GM12878 (cell line): ENCODE data around the gene BTBD9. TPM values are rescaled to one million over a fixed set of nuclear protein-coding genes. Genes with fewer than 3 reads are reported as not detected.

Source experiments
- ATAC-seq: fragments of 200-7000 bp; cut with Tn5 transposase; 3 replicates; pipeline ENCODE4 v1.9.1; 2020; ENCODE audit warnings: mild to moderate bottlenecking, moderate library complexity
- BruUV-seq: library from RNA; stranded (reverse); fragments of 400-500 nt; replicated peaks from 2 replicates; lab custom pipeline; 2021; lab: Mats Ljungman, UMichigan
- CTCF ChIA-PET: fragments of 300-600 bp; sonication (Branson Sonifier 250); formaldehyde crosslinking; extraction: SDS; loops from one replicate; lab custom pipeline; 2021; ENCODE audit warnings: inconsistent platforms; lab: Yijun Ruan, JAX
- POLR2A ChIA-PET: fragments of 350-600 bp; formaldehyde crosslinking; extraction: SDS; loops from one replicate; lab custom pipeline; 2021; ENCODE audit warnings: inconsistent platforms; lab: Charles Lee
- RAD21 ChIA-PET: fragments of 300-600 bp; sonication (Branson Sonifier 250); formaldehyde crosslinking; loops from one replicate; lab custom pipeline; 2023; ENCODE audit warnings: antibody characterized with exemption; ENCODE audit not compliant: unreplicated experiment; lab: Charles Lee
- SMC1A ChIA-PET: fragments of 300-600 bp; sonication (Branson Sonifier 250); formaldehyde crosslinking; loops from one replicate; lab custom pipeline; 2023; ENCODE audit not compliant: unreplicated experiment, uncharacterized antibody; lab: Charles Lee
- DNase-seq: peaks from one replicate; pipeline ENCODE4 v3.0.0-alpha.2; 2011; ENCODE audit warnings: low read depth, low spot score
- FAIRE-seq: peaks from 3 replicates; lab custom pipeline; 2011; peaks lifted over from hg19 to GRCh38; lab: Jason Lieb, UNC
- H2AFZ ChIP-seq: 2 replicates; pipeline ENCODE4 v1.6.0; 2011; ENCODE audit warnings: low read depth, low read length, control low read depth; ENCODE audit not compliant: control insufficient read depth
- H3K27ac ChIP-seq: 2 replicates; pipeline ENCODE4 v1.5.1; 2011; ENCODE audit warnings: control low read depth; ENCODE audit not compliant: control insufficient read depth, insufficient read depth
- H3K27me3 ChIP-seq, 2 experiments: replicated peaks in 1 of 2; 2 replicates each; pipeline versions ENCODE4 v1.6.0 to v1.6.1; 2011; ENCODE audit warnings: low read length in 1 of 2; ENCODE audit not compliant: control insufficient read depth in 2 of 2, insufficient read depth in 2 of 2
- H3K36me3 ChIP-seq, 2 experiments: 2 replicates each; pipeline ENCODE4 v1.5.1; 2011; ENCODE audit warnings: low read length in 1 of 2; ENCODE audit not compliant: control insufficient read depth in 2 of 2, insufficient read depth in 2 of 2
- H3K4me1 ChIP-seq: 2 replicates; pipeline ENCODE4 v1.6.1; 2011; ENCODE audit warnings: mild to moderate bottlenecking, low read length, moderate library complexity, mixed read lengths; ENCODE audit not compliant: control insufficient read depth, insufficient read depth
- H3K4me2 ChIP-seq: 2 replicates; pipeline ENCODE4 v1.6.0; 2011; ENCODE audit warnings: control low read depth; ENCODE audit not compliant: control insufficient read depth, insufficient read depth
- H3K4me3 ChIP-seq: fragments of 200-600 bp; sonication (generic); 2 replicates; pipeline ENCODE4 v1.5.1; 2016
- H3K79me2 ChIP-seq: 2 replicates; pipeline ENCODE4 v1.6.0; 2011; ENCODE audit warnings: low read length; ENCODE audit not compliant: control insufficient read depth, insufficient read depth
- H3K9ac ChIP-seq: 2 replicates; pipeline ENCODE4 v1.8.0; 2011; ENCODE audit warnings: low read length, control low read depth, mixed read lengths; ENCODE audit not compliant: control insufficient read depth, insufficient read depth
- H3K9me3 ChIP-seq: replicated peaks from 3 replicates; pipeline ENCODE4 v1.5.1; 2011; ENCODE audit warnings: mild to moderate bottlenecking, low read length; ENCODE audit not compliant: control insufficient read depth, insufficient read depth
- H4K20me1 ChIP-seq: 2 replicates; pipeline ENCODE4 v1.6.0; 2011; ENCODE audit not compliant: control insufficient read depth, insufficient read depth
- CHD2 ChIP-seq: IDR thresholded peaks from 2 replicates; pipeline ENCODE4 v1.6.1; 2011; ENCODE audit warnings: low read depth, low read length, improper control_type of control experiment, borderline replicate concordance
- FOXM1 ChIP-seq: IDR thresholded peaks from 2 replicates; pipeline ENCODE4 v1.6.1; 2012; ENCODE audit warnings: low read depth, mild to moderate bottlenecking, inconsistent platforms, low read length, moderate library complexity
- JUNB ChIP-seq: IDR thresholded peaks from 2 replicates; pipeline ENCODE4 v1.6.1; 2016; ENCODE audit warnings: antibody characterized with exemption, mild to moderate bottlenecking
- KLF5 ChIP-seq: fragments of 450-650 bp; IDR thresholded peaks from 2 replicates; pipeline ENCODE4 v1.6.1; 2014; ENCODE audit warnings: mild to moderate bottlenecking; ENCODE audit not compliant: partially characterized antibody
- SMAD1 ChIP-seq: fragments of 450-650 bp; IDR thresholded peaks from 2 replicates; pipeline ENCODE4 v1.6.1; 2018; ENCODE audit warnings: mild to moderate bottlenecking, low read depth; ENCODE audit not compliant: partially characterized antibody
- SMC3 ChIP-seq: IDR thresholded peaks from 2 replicates; pipeline ENCODE4 v1.6.1; 2011; ENCODE audit warnings: low read length, improper control_type of control experiment, borderline replicate concordance
- STAT1 ChIP-seq: fragments of 450-650 bp; conservative IDR thresholded peaks from 2 replicates; pipeline ENCODE4 v1.6.1; 2014; ENCODE audit warnings: antibody characterized with exemption, mild to moderate bottlenecking
- WGBS: methylation state at CpG from one replicate; pipeline ENCODE4 v1.1.6; 2016; ENCODE audit warnings: low lambda C conversion rate; ENCODE audit not compliant: insufficient replicate concordance, insufficient coverage; ENCODE audit errors: missing lambda C conversion rate; 5-methylcytosine and 5-hydroxymethylcytosine counted together
- in situ Hi-C: fragments of 300-500 bp; cut with MboI; formaldehyde crosslinking; loops from 9 replicates; pipeline ENCODE4 v1.14.3; 2018; ENCODE audit warnings: mixed read lengths
- intact Hi-C: fragments of 100-400 bp; cut with micrococcal nuclease; formaldehyde crosslinking; loops from one replicate; pipeline ENCODE4 v1.14.2; 2022; ENCODE audit not compliant: unreplicated experiment
- polyA plus RNA-seq, 11 experiments: library from polyadenylated mRNA; depleted of rRNA in 4 of 11; unstranded in 6 of 11; stranded (reverse) in 5 of 11; fragments of >200 nt; fragmentation: Nextera tagmentation in 4 of 11; fragmentation: Illumina TruSeq in 1 of 11; extraction: Ambion mirVana in 4 of 11; extraction: Trizol in 1 of 11; gene quantifications; 1 replicate in 1 of 11; 2 replicates in 10 of 11; pipeline versions ENCODE4 v1.2.1 to v1.2.3, GENCODE V29; 2011 to 2016; ENCODE audit warnings: inconsistent platforms in 2 of 11, missing spikeins in 2 of 11, low read depth in 1 of 11
- total RNA-seq, 4 experiments: library from RNA; depleted of rRNA in 3 of 4; stranded (reverse); fragments of >200 nt in 3 of 4; fragmentation: Illumina TruSeq in 1 of 4; extraction: Trizol in 1 of 4; gene quantifications; 2 replicates each; pipeline versions ENCODE4 v1.2.1 to v1.2.3, GENCODE V29; 2013 to 2021
- TF ChIP-seq, protein P1 (sequence below): fragments of 450-650 bp; IDR thresholded peaks from 2 replicates; pipeline ENCODE4 v1.6.1; 2017; ENCODE audit warnings: mild to moderate bottlenecking, moderate library complexity
- TF ChIP-seq, protein P2 (sequence below): IDR thresholded peaks from 2 replicates; pipeline ENCODE4 v1.6.1; 2012; ENCODE audit warnings: improper control_type of control experiment, low read depth, low read length; ENCODE audit not compliant: insufficient replicate concordance
- TF ChIP-seq, protein P3 (sequence below): fragments of 450-650 bp; IDR thresholded peaks from 2 replicates; pipeline ENCODE4 v1.6.1; 2017; ENCODE audit warnings: low read depth, mild to moderate bottlenecking, moderate library complexity
- TF ChIP-seq, protein P4 (sequence below): IDR thresholded peaks from 2 replicates; pipeline ENCODE4 v1.6.1; 2012; ENCODE audit warnings: low read depth, low read length, improper control_type of control experiment

Gene BTBD9
- total and polyA plus RNA-seq, 10 of the 15 experiments (the other 5 are each of a cell fraction or from before 2014, with no cell fraction given) = 0.22 to 8.6 (median 4.6) TPM

DNA sequence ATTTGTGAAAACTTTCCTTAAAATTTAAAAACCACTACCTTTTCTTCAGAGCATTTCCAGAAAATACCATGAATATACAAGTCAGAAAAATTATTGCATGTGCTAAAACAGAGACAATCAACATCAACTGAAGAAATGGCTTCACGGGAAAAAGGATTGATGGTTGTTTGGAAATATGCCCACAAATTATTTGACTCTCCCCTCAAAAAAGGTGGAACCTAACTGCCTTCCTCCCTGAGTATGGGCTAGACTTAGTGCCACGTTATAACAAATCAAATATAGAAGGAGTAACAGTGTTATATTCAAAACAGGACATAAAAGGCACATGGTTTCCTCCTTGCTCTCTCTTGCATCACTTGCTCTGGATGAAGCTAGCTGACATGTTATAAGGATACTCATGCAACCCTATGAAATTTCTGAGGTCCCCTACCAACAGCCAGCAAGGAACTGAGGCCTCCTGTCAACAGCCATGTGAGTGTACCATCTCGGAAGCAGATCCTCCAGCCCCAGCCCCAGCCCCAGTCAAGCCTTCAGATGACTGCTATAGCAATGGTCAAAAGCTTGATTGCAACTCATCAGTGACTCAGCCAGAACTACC is 8.4 kb downstream of the BTBD9 start:
- CTCF ChIA-PET = no interaction called here
- no peaks in the 10 kb centered on the region for H3K27me3 ChIP-seq
- no peak overlapping the region for H3K27ac ChIP-seq
- no peaks in the 10 kb centered on the region for H3K36me3 ChIP-seq
- FAIRE-seq (no peak), ATAC-seq (no peak), DNase-seq (no peak)
- SMC1A ChIA-PET = no interaction called here
- intact Hi-C loops = no loop called here
- RAD21 ChIA-PET = interaction anchor here (0.6 kb wide), 1 partner anchor 113 kb away, joined by 3 read pairs; no protein-coding TSS in a partner anchor
- H2AFZ ChIP-seq = no peak overlapping the region
- WGBS = 72% methylated on average over 3 of the region's 3 CpGs
- POLR2A ChIA-PET = no interaction called here
- no peaks in the 10 kb centered on the region for H3K9me3 ChIP-seq
- no peak overlapping the region for H3K9ac ChIP-seq
- in situ Hi-C loops = no loop called here
- H3K79me2 ChIP-seq = no peaks in the 10 kb centered on the region
- no peaks in the 10 kb centered on the region for H3K4me1 ChIP-seq
- no peak overlapping the region for H3K4me2 ChIP-seq
- no peaks in the 10 kb centered on the region for H4K20me1 ChIP-seq
- no peak overlapping the region for H3K4me3 ChIP-seq
- BruUV-seq = no TSS peak
- TF ChIP-seq KLF5 (no peak), JUNB (no peak), SMAD1 (no peak), SMC3 (no peak), FOXM1 (no peak), STAT1 (no peak), CHD2 (no peak)
- TF ChIP-seq, protein P1, sequence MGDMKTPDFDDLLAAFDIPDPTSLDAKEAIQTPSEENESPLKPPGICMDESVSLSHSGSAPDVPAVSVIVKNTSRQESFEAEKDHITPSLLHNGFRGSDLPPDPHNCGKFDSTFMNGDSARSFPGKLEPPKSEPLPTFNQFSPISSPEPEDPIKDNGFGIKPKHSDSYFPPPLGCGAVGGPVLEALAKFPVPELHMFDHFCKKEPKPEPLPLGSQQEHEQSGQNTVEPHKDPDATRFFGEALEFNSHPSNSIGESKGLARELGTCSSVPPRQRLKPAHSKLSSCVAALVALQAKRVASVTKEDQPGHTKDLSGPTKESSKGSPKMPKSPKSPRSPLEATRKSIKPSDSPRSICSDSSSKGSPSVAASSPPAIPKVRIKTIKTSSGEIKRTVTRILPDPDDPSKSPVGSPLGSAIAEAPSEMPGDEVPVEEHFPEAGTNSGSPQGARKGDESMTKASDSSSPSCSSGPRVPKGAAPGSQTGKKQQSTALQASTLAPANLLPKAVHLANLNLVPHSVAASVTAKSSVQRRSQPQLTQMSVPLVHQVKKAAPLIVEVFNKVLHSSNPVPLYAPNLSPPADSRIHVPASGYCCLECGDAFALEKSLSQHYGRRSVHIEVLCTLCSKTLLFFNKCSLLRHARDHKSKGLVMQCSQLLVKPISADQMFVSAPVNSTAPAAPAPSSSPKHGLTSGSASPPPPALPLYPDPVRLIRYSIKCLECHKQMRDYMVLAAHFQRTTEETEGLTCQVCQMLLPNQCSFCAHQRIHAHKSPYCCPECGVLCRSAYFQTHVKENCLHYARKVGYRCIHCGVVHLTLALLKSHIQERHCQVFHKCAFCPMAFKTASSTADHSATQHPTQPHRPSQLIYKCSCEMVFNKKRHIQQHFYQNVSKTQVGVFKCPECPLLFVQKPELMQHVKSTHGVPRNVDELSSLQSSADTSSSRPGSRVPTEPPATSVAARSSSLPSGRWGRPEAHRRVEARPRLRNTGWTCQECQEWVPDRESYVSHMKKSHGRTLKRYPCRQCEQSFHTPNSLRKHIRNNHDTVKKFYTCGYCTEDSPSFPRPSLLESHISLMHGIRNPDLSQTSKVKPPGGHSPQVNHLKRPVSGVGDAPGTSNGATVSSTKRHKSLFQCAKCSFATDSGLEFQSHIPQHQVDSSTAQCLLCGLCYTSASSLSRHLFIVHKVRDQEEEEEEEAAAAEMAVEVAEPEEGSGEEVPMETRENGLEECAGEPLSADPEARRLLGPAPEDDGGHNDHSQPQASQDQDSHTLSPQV = no peak
- TF ChIP-seq, protein P2, sequence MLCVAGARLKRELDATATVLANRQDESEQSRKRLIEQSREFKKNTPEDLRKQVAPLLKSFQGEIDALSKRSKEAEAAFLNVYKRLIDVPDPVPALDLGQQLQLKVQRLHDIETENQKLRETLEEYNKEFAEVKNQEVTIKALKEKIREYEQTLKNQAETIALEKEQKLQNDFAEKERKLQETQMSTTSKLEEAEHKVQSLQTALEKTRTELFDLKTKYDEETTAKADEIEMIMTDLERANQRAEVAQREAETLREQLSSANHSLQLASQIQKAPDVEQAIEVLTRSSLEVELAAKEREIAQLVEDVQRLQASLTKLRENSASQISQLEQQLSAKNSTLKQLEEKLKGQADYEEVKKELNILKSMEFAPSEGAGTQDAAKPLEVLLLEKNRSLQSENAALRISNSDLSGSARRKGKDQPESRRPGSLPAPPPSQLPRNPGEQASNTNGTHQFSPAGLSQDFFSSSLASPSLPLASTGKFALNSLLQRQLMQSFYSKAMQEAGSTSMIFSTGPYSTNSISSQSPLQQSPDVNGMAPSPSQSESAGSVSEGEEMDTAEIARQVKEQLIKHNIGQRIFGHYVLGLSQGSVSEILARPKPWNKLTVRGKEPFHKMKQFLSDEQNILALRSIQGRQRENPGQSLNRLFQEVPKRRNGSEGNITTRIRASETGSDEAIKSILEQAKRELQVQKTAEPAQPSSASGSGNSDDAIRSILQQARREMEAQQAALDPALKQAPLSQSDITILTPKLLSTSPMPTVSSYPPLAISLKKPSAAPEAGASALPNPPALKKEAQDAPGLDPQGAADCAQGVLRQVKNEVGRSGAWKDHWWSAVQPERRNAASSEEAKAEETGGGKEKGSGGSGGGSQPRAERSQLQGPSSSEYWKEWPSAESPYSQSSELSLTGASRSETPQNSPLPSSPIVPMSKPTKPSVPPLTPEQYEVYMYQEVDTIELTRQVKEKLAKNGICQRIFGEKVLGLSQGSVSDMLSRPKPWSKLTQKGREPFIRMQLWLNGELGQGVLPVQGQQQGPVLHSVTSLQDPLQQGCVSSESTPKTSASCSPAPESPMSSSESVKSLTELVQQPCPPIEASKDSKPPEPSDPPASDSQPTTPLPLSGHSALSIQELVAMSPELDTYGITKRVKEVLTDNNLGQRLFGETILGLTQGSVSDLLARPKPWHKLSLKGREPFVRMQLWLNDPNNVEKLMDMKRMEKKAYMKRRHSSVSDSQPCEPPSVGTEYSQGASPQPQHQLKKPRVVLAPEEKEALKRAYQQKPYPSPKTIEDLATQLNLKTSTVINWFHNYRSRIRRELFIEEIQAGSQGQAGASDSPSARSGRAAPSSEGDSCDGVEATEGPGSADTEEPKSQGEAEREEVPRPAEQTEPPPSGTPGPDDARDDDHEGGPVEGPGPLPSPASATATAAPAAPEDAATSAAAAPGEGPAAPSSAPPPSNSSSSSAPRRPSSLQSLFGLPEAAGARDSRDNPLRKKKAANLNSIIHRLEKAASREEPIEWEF = no peak
- TF ChIP-seq, protein P3, sequence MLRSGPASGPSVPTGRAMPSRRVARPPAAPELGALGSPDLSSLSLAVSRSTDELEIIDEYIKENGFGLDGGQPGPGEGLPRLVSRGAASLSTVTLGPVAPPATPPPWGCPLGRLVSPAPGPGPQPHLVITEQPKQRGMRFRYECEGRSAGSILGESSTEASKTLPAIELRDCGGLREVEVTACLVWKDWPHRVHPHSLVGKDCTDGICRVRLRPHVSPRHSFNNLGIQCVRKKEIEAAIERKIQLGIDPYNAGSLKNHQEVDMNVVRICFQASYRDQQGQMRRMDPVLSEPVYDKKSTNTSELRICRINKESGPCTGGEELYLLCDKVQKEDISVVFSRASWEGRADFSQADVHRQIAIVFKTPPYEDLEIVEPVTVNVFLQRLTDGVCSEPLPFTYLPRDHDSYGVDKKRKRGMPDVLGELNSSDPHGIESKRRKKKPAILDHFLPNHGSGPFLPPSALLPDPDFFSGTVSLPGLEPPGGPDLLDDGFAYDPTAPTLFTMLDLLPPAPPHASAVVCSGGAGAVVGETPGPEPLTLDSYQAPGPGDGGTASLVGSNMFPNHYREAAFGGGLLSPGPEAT = no peak
- TF ChIP-seq, protein P4, sequence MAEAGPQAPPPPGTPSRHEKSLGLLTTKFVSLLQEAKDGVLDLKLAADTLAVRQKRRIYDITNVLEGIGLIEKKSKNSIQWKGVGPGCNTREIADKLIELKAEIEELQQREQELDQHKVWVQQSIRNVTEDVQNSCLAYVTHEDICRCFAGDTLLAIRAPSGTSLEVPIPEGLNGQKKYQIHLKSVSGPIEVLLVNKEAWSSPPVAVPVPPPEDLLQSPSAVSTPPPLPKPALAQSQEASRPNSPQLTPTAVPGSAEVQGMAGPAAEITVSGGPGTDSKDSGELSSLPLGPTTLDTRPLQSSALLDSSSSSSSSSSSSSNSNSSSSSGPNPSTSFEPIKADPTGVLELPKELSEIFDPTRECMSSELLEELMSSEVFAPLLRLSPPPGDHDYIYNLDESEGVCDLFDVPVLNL = no peak
